Caco-2 (cell line): ENCODE data around the gene SSX4B. TPM values are rescaled to one million over a fixed set of nuclear protein-coding genes. Genes with fewer than 3 reads are reported as not detected.
"Not testable (repeated sequence)": the region's sequence is repeated elsewhere in the genome, so short reads cannot be mapped to it uniquely, and the experiment has no call there.

Experiments
- Bru-seq: library from RNA; stranded (reverse); fragments of 400-500 nt; gene quantifications from one replicate; lab custom pipeline; 2021; lab: Mats Ljungman, UMichigan
- BruChase-seq, 2 experiments: library from RNA; stranded (reverse); fragments of 400-500 nt; gene quantifications; one replicate each; lab custom pipeline; 2021; lab: Mats Ljungman, UMichigan
- BruUV-seq: library from RNA; stranded (reverse); fragments of 400-500 nt; replicated peaks from 2 replicates; lab custom pipeline; 2021; lab: Mats Ljungman, UMichigan
- CTCF ChIA-PET: fragments of 300-600 bp; sonication (Branson Sonifier 250); formaldehyde crosslinking; loops from one replicate; lab custom pipeline; 2022; ENCODE audit warnings: antibody characterized with exemption; lab: Charles Lee
- POLR2A ChIA-PET: fragments of 300-600 bp; sonication (Branson Sonifier 250); formaldehyde crosslinking; loops from one replicate; lab custom pipeline; 2022; ENCODE audit warnings: antibody characterized with exemption; lab: Charles Lee
- DNase-seq, 2 experiments: peaks; one replicate each; pipeline versions ENCODE4 v3.0.0 to v3.0.0-alpha.2; 2020 to 2022
- H3K27me3 ChIP-seq: replicated peaks from 2 replicates; pipeline ENCODE4 v1.6.0; 2011; ENCODE audit warnings: low read length; ENCODE audit not compliant: control insufficient read depth, insufficient read depth
- H3K36me3 ChIP-seq: 2 replicates; pipeline ENCODE4 v1.5.1; 2011; ENCODE audit warnings: low read length; ENCODE audit not compliant: control insufficient read depth, insufficient read depth
- H3K4me1 ChIP-seq: fragments of 250-450 bp; sonication (Bioruptor Pico); 2 replicates; pipeline ENCODE4 v1.5.1; 2020; ENCODE audit warnings: mild to moderate bottlenecking
- H3K4me3 ChIP-seq: 2 replicates; pipeline ENCODE4 v1.5.1; 2011; ENCODE audit warnings: low read depth, mild to moderate bottlenecking, control low read depth, low read length
- H3K9me3 ChIP-seq: fragments of 250-450 bp; sonication (Bioruptor Pico); 2 replicates; pipeline ENCODE4 v1.5.1; 2020; ENCODE audit warnings: mild to moderate bottlenecking, moderate library complexity
- H3K27ac Mint-ChIP-seq: one replicate; pipeline ENCODE4 v1.8.0; 2022; ENCODE audit warnings: mixed read lengths; ENCODE audit not compliant: unreplicated experiment
- H3K27me3 Mint-ChIP-seq: one replicate; pipeline ENCODE4 v1.8.0; 2022; ENCODE audit warnings: mixed read lengths; ENCODE audit not compliant: insufficient read depth, unreplicated experiment
- H3K36me3 Mint-ChIP-seq: one replicate; pipeline ENCODE4 v1.8.0; 2022; ENCODE audit warnings: mild to moderate bottlenecking, mixed read lengths; ENCODE audit not compliant: insufficient read depth, unreplicated experiment
- H3K4me1 Mint-ChIP-seq: one replicate; pipeline ENCODE4 v1.8.0; 2022; ENCODE audit warnings: low read depth, mixed read lengths; ENCODE audit not compliant: unreplicated experiment
- H3K4me3 Mint-ChIP-seq: one replicate; pipeline ENCODE4 v1.8.0; 2022; ENCODE audit warnings: mild to moderate bottlenecking, moderate library complexity, mixed read lengths; ENCODE audit not compliant: unreplicated experiment
- H3K9me3 Mint-ChIP-seq: one replicate; pipeline ENCODE4 v1.8.0; 2022; ENCODE audit warnings: mixed read lengths; ENCODE audit not compliant: unreplicated experiment
- intact Hi-C: fragments of 100-400 bp; cut with micrococcal nuclease; formaldehyde crosslinking; loops from one replicate; pipeline ENCODE4 v1.10.0; 2022; ENCODE audit not compliant: unreplicated experiment
- long read RNA-seq: library from polyadenylated mRNA; stranded (forward); transcript quantifications from one replicate; pipeline ENCODE4 v2.0.0, GENCODE V29; 2022
- total RNA-seq: library from RNA; stranded (reverse); gene quantifications from 2 replicates; pipeline ENCODE4 v1.2.3, GENCODE V29; 2022
- TF ChIP-seq, protein P1 (sequence below), 2 experiments: fragments of 200-600 bp in 1 of 2; IDR thresholded peaks; 1 replicate in 1 of 2; 2 replicates in 1 of 2; pipeline versions ENCODE4 v1.5.1 to v1.8.0; 2011 to 2022; ENCODE audit warnings: antibody characterized with exemption in 1 of 2, control low read depth in 1 of 2, inconsistent platforms in 1 of 2, low read depth in 1 of 2, low read length in 1 of 2, mild to moderate bottlenecking in 1 of 2, moderate library complexity in 1 of 2; ENCODE audit not compliant: insufficient read depth in 1 of 2, severe bottlenecking in 1 of 2, unreplicated experiment in 1 of 2

Gene SSX4B, protein sequence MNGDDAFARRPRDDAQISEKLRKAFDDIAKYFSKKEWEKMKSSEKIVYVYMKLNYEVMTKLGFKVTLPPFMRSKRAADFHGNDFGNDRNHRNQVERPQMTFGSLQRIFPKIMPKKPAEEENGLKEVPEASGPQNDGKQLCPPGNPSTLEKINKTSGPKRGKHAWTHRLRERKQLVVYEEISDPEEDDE
- total RNA-seq: not detected in 2 replicates
- not detected for Bru-seq, nascent RNA
- BruChase-seq, experiment 1, labeled RNA remaining after a 2-hour chase: not detected
- BruChase-seq, experiment 2, labeled RNA remaining after a 6-hour chase: not detected
- long read RNA-seq: 0 reads

DNA sequence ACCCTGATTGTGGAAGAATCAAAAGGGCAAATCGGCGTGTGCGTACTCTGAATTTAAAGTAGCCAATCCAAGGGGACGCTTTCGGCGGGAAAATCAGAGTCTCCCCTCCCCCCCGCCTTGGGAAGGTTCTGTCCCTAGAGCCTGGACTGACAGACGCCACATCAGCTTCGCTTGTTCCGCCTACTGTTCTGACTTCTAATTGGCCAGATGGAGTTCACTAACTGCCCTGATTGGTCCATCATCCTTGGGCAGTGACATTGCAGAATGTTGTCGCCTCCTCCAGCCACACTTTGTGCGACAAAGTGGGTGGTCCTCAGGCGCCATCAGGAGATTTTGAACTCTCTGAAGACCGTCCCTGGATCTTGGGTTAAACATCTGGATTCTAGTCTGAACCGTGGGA lies at the start of gene SSX4B:
TSS of gene SSX4B (minus strand) at position 101 of the 400 bp plus-strand sequence. CDS start 588 bp downstream, outside the sequence.
- H3K36me3 ChIP-seq, BruUV-seq, H3K27me3 Mint-ChIP-seq, POLR2A ChIA-PET, H3K36me3 Mint-ChIP-seq, H3K4me3 ChIP-seq, H3K4me1 ChIP-seq, H3K27ac Mint-ChIP-seq, CTCF ChIA-PET, intact Hi-C loops, H3K27me3 ChIP-seq, DNase-seq, H3K9me3 ChIP-seq, H3K4me1 Mint-ChIP-seq, H3K4me3 Mint-ChIP-seq, H3K9me3 Mint-ChIP-seq: not testable (repeated sequence)

DNA sequence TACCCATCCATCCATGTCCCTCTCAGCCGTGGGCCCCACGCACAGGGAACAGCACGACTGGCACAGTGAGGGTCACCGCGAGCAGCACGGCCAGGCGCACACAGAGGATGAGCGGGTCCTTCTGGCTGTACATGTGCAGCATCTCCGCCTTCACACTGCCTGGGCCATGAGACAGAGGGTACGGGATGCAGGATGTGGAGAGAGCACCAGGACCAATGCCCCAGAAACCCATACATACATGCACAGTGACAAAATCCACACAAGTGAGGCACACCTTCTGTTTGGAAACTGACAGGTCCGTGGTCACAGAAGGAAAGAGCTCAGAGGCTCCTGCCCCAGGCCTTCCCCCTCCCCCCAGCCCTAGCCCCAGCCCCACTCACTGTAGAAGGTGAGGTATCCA lies 48.8 kb upstream of the SSX4B start:
- peaks cover 4% of the 10 kb centered on the region for H3K27me3 Mint-ChIP-seq
- Histone ChIP-seq H3K4me1 (no peaks in the 10 kb centered on the region), H3K27me3 (no peaks in the 10 kb centered on the region), H3K4me3 (no peak overlapping the region), H3K9me3 (no peaks in the 10 kb centered on the region), H3K36me3 (no peaks in the 10 kb centered on the region)
- no TSS peak for BruUV-seq
- no peak overlapping the region for H3K27ac Mint-ChIP-seq
- intact Hi-C loops: no loop called here
- H3K4me1 Mint-ChIP-seq: no peaks in the 10 kb centered on the region
- POLR2A ChIA-PET: no interaction called here
- no peaks in the 10 kb centered on the region for H3K36me3 Mint-ChIP-seq
- DNase-seq: no peak
- H3K4me3 Mint-ChIP-seq: no peak overlapping the region
- CTCF ChIA-PET: no interaction called here
- TF ChIP-seq, protein P1, sequence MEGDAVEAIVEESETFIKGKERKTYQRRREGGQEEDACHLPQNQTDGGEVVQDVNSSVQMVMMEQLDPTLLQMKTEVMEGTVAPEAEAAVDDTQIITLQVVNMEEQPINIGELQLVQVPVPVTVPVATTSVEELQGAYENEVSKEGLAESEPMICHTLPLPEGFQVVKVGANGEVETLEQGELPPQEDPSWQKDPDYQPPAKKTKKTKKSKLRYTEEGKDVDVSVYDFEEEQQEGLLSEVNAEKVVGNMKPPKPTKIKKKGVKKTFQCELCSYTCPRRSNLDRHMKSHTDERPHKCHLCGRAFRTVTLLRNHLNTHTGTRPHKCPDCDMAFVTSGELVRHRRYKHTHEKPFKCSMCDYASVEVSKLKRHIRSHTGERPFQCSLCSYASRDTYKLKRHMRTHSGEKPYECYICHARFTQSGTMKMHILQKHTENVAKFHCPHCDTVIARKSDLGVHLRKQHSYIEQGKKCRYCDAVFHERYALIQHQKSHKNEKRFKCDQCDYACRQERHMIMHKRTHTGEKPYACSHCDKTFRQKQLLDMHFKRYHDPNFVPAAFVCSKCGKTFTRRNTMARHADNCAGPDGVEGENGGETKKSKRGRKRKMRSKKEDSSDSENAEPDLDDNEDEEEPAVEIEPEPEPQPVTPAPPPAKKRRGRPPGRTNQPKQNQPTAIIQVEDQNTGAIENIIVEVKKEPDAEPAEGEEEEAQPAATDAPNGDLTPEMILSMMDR (IDR thresholded peaks at IDR 0.05; ENCODE audit: insufficient read depth in 1 of 2, low read depth in 1 of 2, low read length in 1 of 2, severe bottlenecking in 1 of 2, unreplicated experiment in 1 of 2): no peak
- H3K9me3 Mint-ChIP-seq: no peaks in the 10 kb centered on the region

DNA sequence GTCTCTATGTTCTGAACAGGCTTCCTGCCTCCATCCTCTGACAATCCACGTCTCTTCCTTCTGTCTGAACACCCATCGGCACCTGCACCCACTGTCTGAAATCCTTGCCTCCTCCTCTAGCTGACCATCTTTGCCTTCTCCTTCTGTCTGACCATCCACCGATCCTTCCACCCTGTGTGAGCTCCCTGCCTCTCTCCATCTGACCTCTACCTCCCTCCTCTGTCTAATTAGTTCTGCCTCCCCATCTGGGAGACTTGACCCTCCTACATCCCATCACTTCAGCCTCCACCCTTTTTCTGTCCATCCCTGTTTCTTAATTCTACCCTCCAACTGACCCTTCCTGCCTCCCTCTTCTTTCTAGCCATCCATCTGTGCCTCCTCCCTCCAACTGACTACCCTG lies 48.3 kb upstream of the SSX4B start:
- H3K4me1 ChIP-seq: no peaks in the 10 kb centered on the region
- ChIA-PET CTCF (no interaction called here), POLR2A (no interaction called here)
- Mint-ChIP-seq H3K27me3 (peaks cover 4% of the 10 kb centered on the region), H3K4me3 (no peak overlapping the region), H3K27ac (no peak overlapping the region), H3K9me3 (no peaks in the 10 kb centered on the region), H3K4me1 (no peaks in the 10 kb centered on the region), H3K36me3 (no peaks in the 10 kb centered on the region)
- H3K9me3 ChIP-seq: no peaks in the 10 kb centered on the region
- TF ChIP-seq, protein P1 (IDR thresholded peaks at IDR 0.05; ENCODE audit: insufficient read depth in 1 of 2, low read depth in 1 of 2, low read length in 1 of 2, severe bottlenecking in 1 of 2, unreplicated experiment in 1 of 2): no peak
- no peak overlapping the region for H3K4me3 ChIP-seq
- BruUV-seq: no TSS peak
- H3K36me3 ChIP-seq: no peaks in the 10 kb centered on the region
- H3K27me3 ChIP-seq: no peaks in the 10 kb centered on the region
- intact Hi-C loops: no loop called here
- DNase-seq: no peak
